Keratinocyte (primary cell): ENCODE measurements around the gene SMC4. TPM values are rescaled to one million over a fixed set of nuclear protein-coding genes. Genes with fewer than 3 reads are reported as not detected.

Experiments
- DNase-seq: peaks from one replicate; pipeline ENCODE4 v3.0.0-alpha.2; 2011; ENCODE audit warnings: low read depth, missing footprints, low spot score
- FAIRE-seq: peaks from 2 replicates; lab custom pipeline; 2011; peaks lifted over from hg19 to GRCh38; lab: Jason Lieb, UNC
- H2AFZ ChIP-seq: 2 replicates; pipeline ENCODE4 v1.6.0; 2012; ENCODE audit warnings: low read length, control low read depth, inconsistent platforms; ENCODE audit not compliant: control insufficient read depth
- H3K27ac ChIP-seq: 2 replicates; pipeline ENCODE4 v1.5.1; 2011; ENCODE audit warnings: low read length; ENCODE audit not compliant: control insufficient read depth, insufficient read depth
- H3K27me3 ChIP-seq: 3 replicates; pipeline ENCODE4 v1.6.0; 2011; ENCODE audit warnings: low read length; ENCODE audit not compliant: control insufficient read depth, insufficient read depth; ENCODE audit errors: extremely low read depth
- H3K36me3 ChIP-seq, 2 experiments: 2 replicates in 1 of 2; 3 replicates in 1 of 2; pipeline ENCODE4 v1.5.1; 2011; ENCODE audit warnings: low read length in 2 of 2, mild to moderate bottlenecking in 1 of 2; ENCODE audit not compliant: control insufficient read depth in 2 of 2, insufficient read depth in 2 of 2; ENCODE audit errors: extremely low read depth in 1 of 2
- H3K4me1 ChIP-seq: 3 replicates; pipeline ENCODE4 v1.5.1; 2011; ENCODE audit warnings: low read length; ENCODE audit not compliant: control insufficient read depth, insufficient read depth; ENCODE audit errors: extremely low read depth
- H3K4me2 ChIP-seq: 3 replicates; pipeline ENCODE4 v1.6.0; 2011; ENCODE audit warnings: low read depth, low read length; ENCODE audit not compliant: control insufficient read depth, insufficient read depth; ENCODE audit errors: extremely low read depth
- H3K4me3 ChIP-seq, 3 experiments: fragments of 200-600 bp in 1 of 3; sonication (generic) in 1 of 3; 2 replicates in 2 of 3; 3 replicates in 1 of 3; pipeline ENCODE4 v1.5.1; 2011 to 2016; ENCODE audit warnings: low read length in 3 of 3, mild to moderate bottlenecking in 3 of 3, control low read depth in 2 of 3, inconsistent platforms in 1 of 3, low read depth in 1 of 3, mixed read lengths in 1 of 3, mixed run types in 1 of 3, moderate library complexity in 1 of 3; ENCODE audit not compliant: control insufficient read depth in 2 of 3, insufficient read depth in 2 of 3; ENCODE audit errors: extremely low read depth in 1 of 3
- H3K79me2 ChIP-seq: 2 replicates; pipeline ENCODE4 v1.6.0; 2012; ENCODE audit warnings: low read length; ENCODE audit not compliant: control insufficient read depth, insufficient read depth
- H3K9ac ChIP-seq: 3 replicates; pipeline ENCODE4 v1.6.0; 2011; ENCODE audit warnings: low read length; ENCODE audit not compliant: control insufficient read depth, insufficient read depth; ENCODE audit errors: extremely low read depth
- H3K9me1 ChIP-seq: 3 replicates; pipeline ENCODE4 v1.6.0; 2011; ENCODE audit warnings: low read length; ENCODE audit not compliant: control insufficient read depth, insufficient read depth; ENCODE audit errors: extremely low read depth
- H3K9me3 ChIP-seq: 2 replicates; pipeline ENCODE4 v1.5.1; 2012; ENCODE audit warnings: low read depth, low read length; ENCODE audit not compliant: control insufficient read depth
- H4K20me1 ChIP-seq: 3 replicates; pipeline ENCODE4 v1.6.0; 2011; ENCODE audit warnings: low read length; ENCODE audit not compliant: control insufficient read depth, insufficient read depth; ENCODE audit errors: extremely low read depth
- CTCF ChIP-seq, 3 experiments: IDR thresholded peaks in 1 of 3; conservative IDR thresholded peaks in 1 of 3; optimal IDR thresholded peaks in 1 of 3; 2 replicates in 2 of 3; 3 replicates in 1 of 3; pipeline versions ENCODE3 to v1.5.1; 2011; ENCODE audit warnings: low read length in 3 of 3, mild to moderate bottlenecking in 3 of 3, moderate library complexity in 2 of 3, control low read depth in 1 of 3, inconsistent platforms in 1 of 3; ENCODE audit not compliant: insufficient read depth in 2 of 3; ENCODE audit errors: extremely low read depth in 1 of 3
- EZH2 ChIP-seq: IDR thresholded peaks from one replicate; pipeline ENCODE4 v1.6.1; 2012; ENCODE audit warnings: inconsistent platforms, mild to moderate bottlenecking, low read length, moderate library complexity
- dilution Hi-C: fragments of 300-500 bp; cut with MboI; formaldehyde crosslinking; loops from one replicate; pipeline ENCODE4 v1.7.0; 2020; ENCODE audit warnings: low sequenced_read_pairs; ENCODE audit not compliant: extremely low pct_ligation_motif_present
- polyA plus RNA-seq, 5 experiments: library from polyadenylated mRNA; depleted of rRNA in 3 of 5; stranded (reverse) in 3 of 5; stranded (forward) in 1 of 5; unstranded in 1 of 5; fragments of >200 nt; gene quantifications; 1 replicate in 1 of 5; 2 replicates in 3 of 5; 3 replicates in 1 of 5; pipeline versions ENCODE4 v1.2.1 to v1.2.3, GENCODE V29; 2011 to 2012; ENCODE audit warnings: missing spikeins in 2 of 5, low read depth in 1 of 5, low replicate concordance in 1 of 5

SMC4 gene
- polyA plus RNA-seq, 1 donor (not counting 4 experiments of a cell fraction or from before 2014, with no cell fraction given) = 45.2 TPM

- TF ChIP-seq CTCF (optimal IDR thresholded peaks at IDR 0.05 in 1 of 3, IDR thresholded peaks at IDR 0.05 in 1 of 3, conservative IDR thresholded peaks at IDR 0.05 in 1 of 3; ENCODE audit: extremely low read depth in 1 of 3, insufficient read depth in 2 of 3, low read length in 3 of 3) (no peak), EZH2 (no peak)
- Histone ChIP-seq H3K36me3 (no peaks in the 10 kb centered on the region), H3K79me2 (peaks cover 21% of the 10 kb centered on the region), H3K9me1 (no peaks in the 10 kb centered on the region), H3K4me3 (no peak overlapping the region), H3K27me3 (no peaks in the 10 kb centered on the region), H3K4me1 (peaks cover 11% of the 10 kb centered on the region), H3K9ac (no peak overlapping the region), H3K4me2 (no peak overlapping the region), H3K27ac (no peak overlapping the region), H4K20me1 (no peaks in the 10 kb centered on the region), H2AFZ (no peak overlapping the region), H3K9me3 (no peaks in the 10 kb centered on the region)
- FAIRE-seq (no peak), DNase-seq (no peak)
- dilution Hi-C loops = no loop called here
These were observed 6.0 kb upstream of the SMC4 start for GRCh38 chr3:160393346-160394008.

GRCh38 chr3:160394009-160394392 is 5.4 kb upstream of the SMC4 start:
- dilution Hi-C loops = no loop called here
- no peak overlapping the region for H3K4me2 ChIP-seq
- H3K9me3 ChIP-seq = no peaks in the 10 kb centered on the region
- FAIRE-seq = no peak
- H4K20me1 ChIP-seq = no peaks in the 10 kb centered on the region
- TF ChIP-seq EZH2 (no peak), CTCF (optimal IDR thresholded peaks at IDR 0.05 in 1 of 3, IDR thresholded peaks at IDR 0.05 in 1 of 3, conservative IDR thresholded peaks at IDR 0.05 in 1 of 3; ENCODE audit: extremely low read depth in 1 of 3, insufficient read depth in 2 of 3, low read length in 3 of 3) (no peak)
- H3K4me1 ChIP-seq = peaks cover 12% of the 10 kb centered on the region
- no peak overlapping the region for H3K27ac ChIP-seq
- H2AFZ ChIP-seq = no peak overlapping the region
- DNase-seq = no peak
- H3K9ac ChIP-seq = no peak overlapping the region
- H3K4me3 ChIP-seq = no peak overlapping the region
- no peaks in the 10 kb centered on the region for H3K27me3 ChIP-seq
- H3K79me2 ChIP-seq = peaks cover 26% of the 10 kb centered on the region
- H3K36me3 ChIP-seq = no peaks in the 10 kb centered on the region
- H3K9me1 ChIP-seq = no peaks in the 10 kb centered on the region
